Mammary epithelial cell (primary cell): ENCODE measurements around the gene UPK3A.

Experiments
- EZH2 ChIP-seq: IDR thresholded peaks from 2 replicates; pipeline ENCODE4 v1.6.1; 2012; ENCODE audit warnings: low read length, inconsistent platforms, borderline replicate concordance
- TF ChIP-seq, protein P1 (sequence below), 2 donors: IDR thresholded peaks in 1 of 2; conservative IDR thresholded peaks in 1 of 2; 2 replicates each; pipeline ENCODE4 v1.5.1; 2011 to 2012; ENCODE audit warnings: inconsistent platforms in 2 of 2, low read length in 2 of 2, mild to moderate bottlenecking in 2 of 2, control low read depth in 1 of 2, low read depth in 1 of 2; ENCODE audit not compliant: insufficient read depth in 1 of 2; ENCODE audit errors: extremely low read depth in 1 of 2

DNA sequence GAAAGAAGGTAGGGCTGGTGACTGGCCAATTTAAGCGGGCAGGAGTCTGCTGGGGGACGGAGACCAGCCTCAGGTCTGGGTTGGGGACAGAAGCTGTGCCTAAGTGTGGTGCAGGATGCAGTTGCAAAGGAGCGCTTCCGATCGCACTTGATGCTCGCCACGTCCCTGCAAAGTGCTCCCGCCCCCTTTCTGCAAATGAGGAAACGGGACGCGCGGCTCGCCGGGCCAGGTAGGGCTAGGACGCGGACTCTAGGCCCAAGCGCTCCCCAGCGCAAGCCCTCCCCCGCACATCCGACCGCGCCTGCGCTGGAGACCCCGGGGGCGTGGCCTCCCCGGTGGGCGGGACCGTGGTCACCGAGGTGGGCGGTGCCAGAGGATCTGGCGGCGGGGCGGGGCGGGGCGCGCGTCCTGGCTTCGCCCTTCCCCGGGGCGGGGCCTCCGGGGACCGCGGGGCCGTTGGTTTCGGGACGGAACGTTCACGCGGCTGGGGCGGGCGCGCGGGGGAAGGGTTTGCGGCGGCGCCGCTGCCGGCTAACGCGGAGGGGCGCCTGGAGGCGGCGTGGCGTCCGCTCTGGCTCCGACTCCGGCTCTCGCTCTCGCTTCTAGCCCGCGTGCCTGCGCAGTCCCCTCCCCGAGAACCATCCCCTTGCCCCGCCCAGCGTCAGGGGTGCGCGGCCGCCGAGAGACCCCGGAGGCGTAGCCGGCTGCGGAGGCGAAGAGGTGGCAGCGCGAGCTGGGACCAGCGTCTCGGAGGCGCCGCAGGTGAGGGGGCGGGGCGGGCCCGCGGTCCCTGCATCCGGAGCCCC lies 24.9 kb downstream of the UPK3A start, which contains the start of gene FAM118A:
- TF ChIP-seq, protein P1, sequence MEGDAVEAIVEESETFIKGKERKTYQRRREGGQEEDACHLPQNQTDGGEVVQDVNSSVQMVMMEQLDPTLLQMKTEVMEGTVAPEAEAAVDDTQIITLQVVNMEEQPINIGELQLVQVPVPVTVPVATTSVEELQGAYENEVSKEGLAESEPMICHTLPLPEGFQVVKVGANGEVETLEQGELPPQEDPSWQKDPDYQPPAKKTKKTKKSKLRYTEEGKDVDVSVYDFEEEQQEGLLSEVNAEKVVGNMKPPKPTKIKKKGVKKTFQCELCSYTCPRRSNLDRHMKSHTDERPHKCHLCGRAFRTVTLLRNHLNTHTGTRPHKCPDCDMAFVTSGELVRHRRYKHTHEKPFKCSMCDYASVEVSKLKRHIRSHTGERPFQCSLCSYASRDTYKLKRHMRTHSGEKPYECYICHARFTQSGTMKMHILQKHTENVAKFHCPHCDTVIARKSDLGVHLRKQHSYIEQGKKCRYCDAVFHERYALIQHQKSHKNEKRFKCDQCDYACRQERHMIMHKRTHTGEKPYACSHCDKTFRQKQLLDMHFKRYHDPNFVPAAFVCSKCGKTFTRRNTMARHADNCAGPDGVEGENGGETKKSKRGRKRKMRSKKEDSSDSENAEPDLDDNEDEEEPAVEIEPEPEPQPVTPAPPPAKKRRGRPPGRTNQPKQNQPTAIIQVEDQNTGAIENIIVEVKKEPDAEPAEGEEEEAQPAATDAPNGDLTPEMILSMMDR (conservative IDR thresholded peaks at IDR 0.05 in 1 of 2, IDR thresholded peaks at IDR 0.05 in 1 of 2; ENCODE audit: extremely low read depth in 1 of 2, insufficient read depth in 1 of 2, low read depth in 1 of 2, low read length in 2 of 2): no peak
- no peak for TF ChIP-seq EZH2
